Peyer's patch (tissue), 4 donors: ENCODE data around the gene CISD3.

ENCODE experiments used
- POLR2A ChIP-seq, 2 donors: fragments of 450-650 bp; IDR thresholded peaks; one replicate each; pipeline ENCODE4 v1.5.1; 2017; ENCODE audit warnings: antibody characterized with exemption in 2 of 2, mild to moderate bottlenecking in 2 of 2, moderate library complexity in 2 of 2
- TF ChIP-seq, protein P1 (sequence below), 6 experiments: fragments of 450-650 bp in 4 of 6; fragments of 200-600 bp in 2 of 6; sonication (generic) in 1 of 6; IDR thresholded peaks; one replicate each; pipeline ENCODE4 v1.5.1; 2017 to 2019; ENCODE audit warnings: antibody characterized with exemption in 6 of 6, mild to moderate bottlenecking in 3 of 6, moderate library complexity in 1 of 6

DNA sequence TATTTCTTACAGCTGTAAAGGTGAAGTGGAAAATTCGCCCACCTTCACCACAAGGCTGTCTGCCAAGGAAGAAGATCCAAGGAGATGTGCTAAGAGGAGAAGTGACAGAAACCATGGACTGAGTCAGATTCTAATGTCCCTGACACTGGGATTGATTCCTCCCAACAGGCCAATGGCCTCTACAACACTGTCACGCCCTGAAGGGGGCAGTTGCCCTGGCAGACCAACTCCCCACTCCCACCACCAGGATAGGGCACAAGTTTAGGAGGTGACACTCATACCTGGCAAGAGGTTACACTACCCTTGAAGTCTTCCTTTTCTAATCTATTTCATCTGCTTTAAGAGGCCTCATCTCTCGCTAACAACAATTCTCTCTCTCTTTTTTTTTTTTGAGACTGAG lies 53.1 kb downstream of the CISD3 start:
- TF ChIP-seq, protein P1, sequence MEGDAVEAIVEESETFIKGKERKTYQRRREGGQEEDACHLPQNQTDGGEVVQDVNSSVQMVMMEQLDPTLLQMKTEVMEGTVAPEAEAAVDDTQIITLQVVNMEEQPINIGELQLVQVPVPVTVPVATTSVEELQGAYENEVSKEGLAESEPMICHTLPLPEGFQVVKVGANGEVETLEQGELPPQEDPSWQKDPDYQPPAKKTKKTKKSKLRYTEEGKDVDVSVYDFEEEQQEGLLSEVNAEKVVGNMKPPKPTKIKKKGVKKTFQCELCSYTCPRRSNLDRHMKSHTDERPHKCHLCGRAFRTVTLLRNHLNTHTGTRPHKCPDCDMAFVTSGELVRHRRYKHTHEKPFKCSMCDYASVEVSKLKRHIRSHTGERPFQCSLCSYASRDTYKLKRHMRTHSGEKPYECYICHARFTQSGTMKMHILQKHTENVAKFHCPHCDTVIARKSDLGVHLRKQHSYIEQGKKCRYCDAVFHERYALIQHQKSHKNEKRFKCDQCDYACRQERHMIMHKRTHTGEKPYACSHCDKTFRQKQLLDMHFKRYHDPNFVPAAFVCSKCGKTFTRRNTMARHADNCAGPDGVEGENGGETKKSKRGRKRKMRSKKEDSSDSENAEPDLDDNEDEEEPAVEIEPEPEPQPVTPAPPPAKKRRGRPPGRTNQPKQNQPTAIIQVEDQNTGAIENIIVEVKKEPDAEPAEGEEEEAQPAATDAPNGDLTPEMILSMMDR (IDR thresholded peaks at IDR 0.05): no peak
- TF ChIP-seq POLR2A (IDR thresholded peaks at IDR 0.05): no peak
